Measurements from ENCODE around the gene CHIC2.
A peak's percentile ranks its signal among the peaks of the same experiment; 100 is the strongest.
"Not testable (repeated sequence)": the region's sequence is repeated elsewhere in the genome, so short reads cannot be mapped to it uniquely, and the experiment has no call there.

CHIC2 gene

GRCh38 chr4:54023019-54023418 is 41.4 kb downstream of the CHIC2 start:
- intact Hi-C loops (cut with DNase I); DNase-seq: not testable (repeated sequence)

GRCh38 chr4:54017974-54018373 is 46.4 kb downstream of the CHIC2 start:
- DNase-seq: no peak
- intact Hi-C loops (cut with DNase I): no loop called here

- intact Hi-C loops (cut with DNase I): no loop called here
These were observed 47.1 kb downstream of the CHIC2 start for GRCh38 chr4:54017308-54017707.

GRCh38 chr4:54016504-54016903 is 47.9 kb downstream of the CHIC2 start:
- DNase-seq: no peak
- intact Hi-C loops (cut with DNase I): no loop called here

More at GRCh38 chr4:54017308-54017707, 47.1 kb downstream of the CHIC2 start:
- DNase-seq: no peak

- peak in 1 of 42 donors; percentile 10 for DNase-seq
- intact Hi-C loops (cut with DNase I): no loop called here
These were observed 48.9 kb downstream of the CHIC2 start for GRCh38 chr4:54015423-54016030.

GRCh38 chr4:54014666-54015160 is 49.7 kb downstream of the CHIC2 start:
- intact Hi-C loops (cut with DNase I): no loop called here
- DNase-seq: no peak

GRCh38 chr4:54011201-54011600 is 53.2 kb downstream of the CHIC2 start:
- no peak for DNase-seq
- intact Hi-C loops (cut with DNase I): no loop called here

- intact Hi-C loops (cut with DNase I): no loop called here
These were observed 57.6 kb downstream of the CHIC2 start for GRCh38 chr4:54006755-54007154.

GRCh38 chr4:54005475-54005874 is 58.9 kb downstream of the CHIC2 start:
- DNase-seq: no peak
- intact Hi-C loops (cut with DNase I): no loop called here

More at GRCh38 chr4:54006755-54007154, 57.6 kb downstream of the CHIC2 start:
- no peak for DNase-seq

- intact Hi-C loops (cut with DNase I): no loop called here
- DNase-seq: no peak
These were observed 59.9 kb downstream of the CHIC2 start for GRCh38 chr4:54004463-54004862.

GRCh38 chr4:54001668-54002365 is 62.6 kb downstream of the CHIC2 start:
- intact Hi-C loops (cut with DNase I): no loop called here
- peak in 2 of 42 donors; percentile 12 to 45 for DNase-seq

- DNase-seq: no peak
- intact Hi-C loops (cut with DNase I): no loop called here
These were observed 66.5 kb downstream of the CHIC2 start for GRCh38 chr4:53997898-53998297.

- intact Hi-C loops (cut with DNase I): no loop called here
- DNase-seq: no peak
These were observed 69.9 kb downstream of the CHIC2 start for GRCh38 chr4:53994382-53995102.

- intact Hi-C loops (cut with DNase I): no loop called here
- DNase-seq: no peak
These were observed 71.6 kb downstream of the CHIC2 start for GRCh38 chr4:53992785-53993184.

- intact Hi-C loops (cut with DNase I): no loop called here
- no peak for DNase-seq
These were observed 72.6 kb downstream of the CHIC2 start for GRCh38 chr4:53991821-53992220.

- intact Hi-C loops (cut with DNase I): no loop called here
- DNase-seq: no peak
These were observed 73.8 kb downstream of the CHIC2 start for GRCh38 chr4:53990641-53991040.

- peak in 28 of 42 donors; percentile 8 to 84 (median 44) for DNase-seq
- intact Hi-C loops (cut with DNase I): no loop called here
These were observed 76.6 kb downstream of the CHIC2 start for GRCh38 chr4:53987761-53988171.

- DNase-seq: no peak
- intact Hi-C loops (cut with DNase I): no loop called here
These were observed 78.3 kb downstream of the CHIC2 start for GRCh38 chr4:53986062-53986461.

- intact Hi-C loops (cut with DNase I): no loop called here
- no peak for DNase-seq
These were observed 82.8 kb downstream of the CHIC2 start for GRCh38 chr4:53981567-53981966.

- intact Hi-C loops (cut with DNase I): no loop called here
- no peak for DNase-seq
These were observed 83.3 kb downstream of the CHIC2 start for GRCh38 chr4:53981066-53981465.

Data from head of caudate nucleus (tissue), 42 donors.